H1 (cell line): Measurements from ENCODE around the gene PTP4A1. TPM values are rescaled to one million over a fixed set of nuclear protein-coding genes. Genes with fewer than 3 reads are reported as not detected.

ENCODE experiments used
- CTBP2 ChIP-seq: IDR thresholded peaks from 2 replicates; pipeline ENCODE4 v1.7.0; 2011; ENCODE audit warnings: borderline replicate concordance, mild to moderate bottlenecking, moderate library complexity, mixed read lengths, low read length; ENCODE audit not compliant: insufficient read depth, insufficient read length
- NANOG ChIP-seq: IDR thresholded peaks from 2 replicates; pipeline ENCODE4 v1.6.1; 2011; ENCODE audit warnings: low read length, low read depth, mild to moderate bottlenecking, inconsistent platforms; ENCODE audit not compliant: insufficient read depth, poor library complexity, severe bottlenecking
- polyA plus RNA-seq, 7 experiments: library from polyadenylated mRNA; depleted of rRNA in 3 of 7; stranded (reverse) in 5 of 7; unstranded in 2 of 7; fragments of >200 nt in 5 of 7; fragments of 200-250 nt in 2 of 7; gene quantifications; 1 replicate in 5 of 7; 2 replicates in 1 of 7; 4 replicates in 1 of 7; pipeline versions ENCODE4 v1.2.1 to v1.2.3, GENCODE V29; 2011 to 2013; ENCODE audit warnings: missing spikeins in 2 of 7, mixed read lengths in 2 of 7
- total RNA-seq: library from RNA; stranded (reverse); fragmentation: NEBNext Ultra II Directional; extraction: Animal tissue kit (Norgen Biotek cat#: 25700); gene quantifications from 2 replicates; pipeline ENCODE4 v1.2.1, GENCODE V29; 2021

Gene PTP4A1
- total and polyA plus RNA-seq, 2 of the 8 experiments (the other 6 are each of a cell fraction or from before 2014, with no cell fraction given): 21.1 to 76.3 TPM

DNA sequence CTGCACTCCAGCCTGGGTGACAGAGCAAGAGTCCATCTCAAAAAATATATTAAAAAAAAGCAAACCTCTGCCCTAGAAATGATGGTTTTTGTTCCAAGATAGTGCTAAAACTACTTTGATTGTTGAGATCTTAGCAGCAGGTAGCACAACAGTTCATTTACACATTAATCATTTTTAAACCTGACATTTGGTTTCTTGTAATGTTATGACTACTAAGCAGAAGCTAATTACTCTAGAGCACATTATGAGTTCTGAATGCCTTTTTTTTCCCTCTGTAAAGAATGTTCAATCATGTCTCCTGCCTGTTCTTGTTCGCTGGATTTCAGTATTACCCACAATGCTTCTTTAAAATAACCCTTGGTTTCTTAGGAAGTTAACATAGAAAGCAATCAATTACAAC is 38.7 kb downstream of the PTP4A1 start (continued):
- TF ChIP-seq CTBP2: no peak
- TF ChIP-seq NANOG: no peak
